Neural progenitor cell (in vitro differentiated cells): ENCODE results near the gene FIBP. TPM values are rescaled to one million over a fixed set of nuclear protein-coding genes. Genes with fewer than 3 reads are reported as not detected.
"Not testable (repeated sequence)": the region's sequence is repeated elsewhere in the genome, so short reads cannot be mapped to it uniquely, and the experiment has no call there.

Experiments used
- DNase-seq: peaks from one replicate; pipeline ENCODE4 v3.0.0-alpha.2; 2016; ENCODE audit warnings: low spot score
- H2AFZ ChIP-seq: fragments of 200-600 bp; sonication (generic); replicated peaks from 2 replicates; pipeline ENCODE4 v1.6.1; 2016; ENCODE audit warnings: antibody characterized with exemption
- H3F3A ChIP-seq: fragments of 200-600 bp; sonication (generic); 2 replicates; pipeline ENCODE4 v1.6.1; 2016; ENCODE audit warnings: antibody characterized with exemption, low read depth
- H3K27ac ChIP-seq: fragments of 200-600 bp; sonication (generic); 2 replicates; pipeline ENCODE4 v1.5.1; 2016; ENCODE audit warnings: mild to moderate bottlenecking
- H3K27me3 ChIP-seq: fragments of 200-600 bp; sonication (generic); 2 replicates; pipeline ENCODE4 v1.6.1; 2016; ENCODE audit warnings: mild to moderate bottlenecking, moderate library complexity
- H3K36me3 ChIP-seq: fragments of 200-600 bp; sonication (generic); 2 replicates; pipeline ENCODE4 v1.5.1; 2016
- H3K4me1 ChIP-seq: fragments of 200-600 bp; sonication (generic); 2 replicates; pipeline ENCODE4 v1.6.1; 2016; ENCODE audit warnings: mixed run types
- H3K4me2 ChIP-seq: fragments of 200-600 bp; sonication (generic); 2 replicates; pipeline ENCODE4 v1.6.1; 2016
- H3K4me3 ChIP-seq: fragments of 200-600 bp; sonication (generic); 2 replicates; pipeline ENCODE4 v1.5.1; 2016
- H3K79me2 ChIP-seq: fragments of 200-600 bp; sonication (generic); 2 replicates; pipeline ENCODE4 v1.6.1; 2016; ENCODE audit warnings: low read depth
- H3K9ac ChIP-seq: fragments of 200-600 bp; sonication (generic); 2 replicates; pipeline ENCODE4 v1.6.1; 2016
- H3K9me3 ChIP-seq: fragments of 200-600 bp; sonication (generic); 2 replicates; pipeline ENCODE4 v1.5.1; 2016; ENCODE audit warnings: low read depth
- H4K20me1 ChIP-seq: fragments of 200-600 bp; sonication (generic); 2 replicates; pipeline ENCODE4 v1.6.1; 2016; ENCODE audit warnings: low read depth
- H3K27ac Mint-ChIP-seq: 3 replicates; pipeline ENCODE4 v1.8.0; 2021; ENCODE audit warnings: mixed read lengths
- H3K27me3 Mint-ChIP-seq: 2 replicates; pipeline ENCODE4 v1.8.0; 2022; ENCODE audit warnings: low read depth, mild to moderate bottlenecking, inconsistent platforms, moderate library complexity, mixed read lengths; ENCODE audit not compliant: insufficient read depth
- H3K36me3 Mint-ChIP-seq: 3 replicates; pipeline ENCODE4 v1.8.0; 2021; ENCODE audit warnings: mixed read lengths
- H3K4me1 Mint-ChIP-seq: 3 replicates; pipeline ENCODE4 v1.8.0; 2021; ENCODE audit warnings: mixed read lengths
- H3K4me3 Mint-ChIP-seq: 3 replicates; pipeline ENCODE4 v1.8.0; 2021; ENCODE audit warnings: mild to moderate bottlenecking, moderate library complexity, mixed read lengths
- H3K9me3 Mint-ChIP-seq: 3 replicates; pipeline ENCODE4 v1.8.0; 2020; ENCODE audit warnings: mixed read lengths
- EZH2 ChIP-seq: fragments of 200-600 bp; sonication (generic); IDR thresholded peaks from 2 replicates; pipeline ENCODE4 v1.6.1; 2017; ENCODE audit warnings: antibody characterized with exemption, mild to moderate bottlenecking, moderate library complexity
- EZH2phosphoT487 ChIP-seq: fragments of 200-600 bp; sonication (generic); IDR thresholded peaks from 2 replicates; pipeline ENCODE4 v1.6.1; 2017; ENCODE audit warnings: antibody characterized with exemption
- total RNA-seq: library from RNA; depleted of rRNA; stranded (reverse); fragments of >200 nt; gene quantifications from 2 replicates; pipeline ENCODE4 v1.2.3, GENCODE V29; 2015; ENCODE audit warnings: low replicate concordance
- TF ChIP-seq, protein P1 (sequence below): fragments of 200-600 bp; sonication (generic); IDR thresholded peaks from 2 replicates; pipeline ENCODE4 v1.5.1; 2017; ENCODE audit warnings: antibody characterized with exemption, mild to moderate bottlenecking

Gene FIBP
- total RNA-seq, 1 donor from 2014 or later = 92.1 TPM

DNA sequence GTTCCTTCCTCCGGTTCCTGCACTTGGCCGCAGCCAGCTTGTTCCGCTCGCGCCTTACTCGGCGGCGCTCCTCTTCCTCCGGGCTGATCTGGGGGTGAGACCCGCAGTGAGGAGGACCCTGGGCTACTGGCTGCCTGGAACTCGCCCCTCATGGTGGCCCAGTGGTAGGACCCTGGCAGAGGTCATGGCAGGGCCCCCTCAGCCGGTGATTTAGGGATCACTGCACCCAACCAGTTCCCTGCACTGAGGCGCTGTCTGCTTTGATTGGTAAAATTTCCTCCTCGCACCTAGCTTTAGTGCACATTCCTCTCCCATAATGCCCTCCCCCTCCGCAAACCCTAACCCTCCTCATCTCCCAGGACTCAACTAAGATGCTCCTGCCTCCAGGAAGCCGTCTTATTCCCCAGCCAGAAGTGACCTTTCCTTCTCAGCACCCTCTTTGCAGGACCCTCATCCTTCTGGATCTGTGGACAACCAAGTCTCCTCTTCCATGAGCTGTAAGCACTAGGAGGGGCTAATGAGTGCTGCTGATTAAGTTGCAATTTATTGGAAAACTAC, 5.8 kb upstream of the FIBP start:
- Histone ChIP-seq H3K9me3 (no peaks in the 10 kb centered on the region), H4K20me1 (peaks cover 14% of the 10 kb centered on the region), H3K4me2 (no peak overlapping the region), H3K4me1 (peaks cover 17% of the 10 kb centered on the region), H2AFZ (no peak overlapping the region), H3F3A (peaks cover 30% of the 10 kb centered on the region), H3K27me3 (peaks cover 44% of the 10 kb centered on the region), H3K4me3 (no peak overlapping the region), H3K27ac (no peak overlapping the region), H3K79me2 (peaks cover 14% of the 10 kb centered on the region), H3K9ac (no peak overlapping the region), H3K36me3 (no peaks in the 10 kb centered on the region)
- H3K4me3 Mint-ChIP-seq = peak overlapping the region; percentile 39
- TF ChIP-seq, protein P1, sequence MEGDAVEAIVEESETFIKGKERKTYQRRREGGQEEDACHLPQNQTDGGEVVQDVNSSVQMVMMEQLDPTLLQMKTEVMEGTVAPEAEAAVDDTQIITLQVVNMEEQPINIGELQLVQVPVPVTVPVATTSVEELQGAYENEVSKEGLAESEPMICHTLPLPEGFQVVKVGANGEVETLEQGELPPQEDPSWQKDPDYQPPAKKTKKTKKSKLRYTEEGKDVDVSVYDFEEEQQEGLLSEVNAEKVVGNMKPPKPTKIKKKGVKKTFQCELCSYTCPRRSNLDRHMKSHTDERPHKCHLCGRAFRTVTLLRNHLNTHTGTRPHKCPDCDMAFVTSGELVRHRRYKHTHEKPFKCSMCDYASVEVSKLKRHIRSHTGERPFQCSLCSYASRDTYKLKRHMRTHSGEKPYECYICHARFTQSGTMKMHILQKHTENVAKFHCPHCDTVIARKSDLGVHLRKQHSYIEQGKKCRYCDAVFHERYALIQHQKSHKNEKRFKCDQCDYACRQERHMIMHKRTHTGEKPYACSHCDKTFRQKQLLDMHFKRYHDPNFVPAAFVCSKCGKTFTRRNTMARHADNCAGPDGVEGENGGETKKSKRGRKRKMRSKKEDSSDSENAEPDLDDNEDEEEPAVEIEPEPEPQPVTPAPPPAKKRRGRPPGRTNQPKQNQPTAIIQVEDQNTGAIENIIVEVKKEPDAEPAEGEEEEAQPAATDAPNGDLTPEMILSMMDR = no peak
- TF ChIP-seq EZH2 (no peak), EZH2phosphoT487 (no peak)
- no peak for DNase-seq
- H3K27ac Mint-ChIP-seq = no peak overlapping the region
- peaks cover 32% of the 10 kb centered on the region for H3K4me1 Mint-ChIP-seq
- no peaks in the 10 kb centered on the region for H3K36me3 Mint-ChIP-seq
- no peaks in the 10 kb centered on the region for H3K9me3 Mint-ChIP-seq
- peaks cover 24% of the 10 kb centered on the region for H3K27me3 Mint-ChIP-seq

DNA sequence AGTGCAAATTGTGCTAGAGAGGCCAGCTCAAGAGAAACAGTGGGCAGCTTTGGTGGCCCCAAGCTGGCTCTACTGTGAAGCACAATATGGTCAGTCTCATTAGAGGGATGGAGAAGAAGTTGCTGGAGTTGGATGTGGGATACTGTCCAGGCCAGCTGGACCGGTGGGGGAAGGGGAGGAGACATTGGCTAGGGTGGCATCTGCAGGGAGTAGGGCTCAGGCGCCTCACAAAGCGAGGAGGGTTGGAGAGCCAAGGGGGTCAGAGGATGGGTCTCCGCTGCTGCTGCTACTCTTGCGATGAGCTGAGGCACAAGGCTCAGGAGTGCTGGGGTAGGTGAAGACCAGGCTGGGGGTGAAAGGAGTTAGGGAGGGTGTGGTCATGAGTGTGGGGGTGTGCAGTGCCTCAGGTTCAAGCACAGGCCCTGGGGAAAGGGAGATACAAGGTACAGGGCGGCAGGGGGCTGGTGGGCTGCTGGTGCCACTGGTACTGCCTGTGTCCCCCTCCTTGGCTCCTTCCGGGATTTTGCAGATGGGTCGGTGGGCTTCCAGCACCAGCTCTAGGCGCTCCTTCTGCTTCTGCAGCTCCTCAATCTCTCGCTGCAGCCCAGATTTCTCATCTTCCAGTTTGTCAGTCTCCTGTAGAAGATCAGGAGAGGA, 4.5 kb upstream of the FIBP start:
- peaks cover 38% of the 10 kb centered on the region for H3K4me1 Mint-ChIP-seq
- peak overlapping the region; percentile 5 for H3K4me2 ChIP-seq
- peaks cover 37% of the 10 kb centered on the region for H3F3A ChIP-seq
- peaks cover 15% of the 10 kb centered on the region for H3K27me3 Mint-ChIP-seq
- H3K36me3 Mint-ChIP-seq = no peaks in the 10 kb centered on the region
- no peaks in the 10 kb centered on the region for H3K9me3 Mint-ChIP-seq
- H3K36me3 ChIP-seq = no peaks in the 10 kb centered on the region
- no peak for DNase-seq
- H3K27me3 ChIP-seq = peaks cover 36% of the 10 kb centered on the region
- H3K4me3 ChIP-seq = no peak overlapping the region
- H3K4me3 Mint-ChIP-seq = peak overlapping the region; percentile 86
- peaks cover 14% of the 10 kb centered on the region for H3K79me2 ChIP-seq
- H4K20me1 ChIP-seq = peaks cover 14% of the 10 kb centered on the region
- peak overlapping the region; percentile 16 for H3K27ac Mint-ChIP-seq
- no peak overlapping the region for H3K9ac ChIP-seq
- H3K27ac ChIP-seq = no peak overlapping the region
- no peak overlapping the region for H2AFZ ChIP-seq
- TF ChIP-seq EZH2phosphoT487 = no peak
- no peak for TF ChIP-seq EZH2
- TF ChIP-seq, protein P1 = no peak
- peaks cover 17% of the 10 kb centered on the region for H3K4me1 ChIP-seq
- H3K9me3 ChIP-seq = no peaks in the 10 kb centered on the region

DNA sequence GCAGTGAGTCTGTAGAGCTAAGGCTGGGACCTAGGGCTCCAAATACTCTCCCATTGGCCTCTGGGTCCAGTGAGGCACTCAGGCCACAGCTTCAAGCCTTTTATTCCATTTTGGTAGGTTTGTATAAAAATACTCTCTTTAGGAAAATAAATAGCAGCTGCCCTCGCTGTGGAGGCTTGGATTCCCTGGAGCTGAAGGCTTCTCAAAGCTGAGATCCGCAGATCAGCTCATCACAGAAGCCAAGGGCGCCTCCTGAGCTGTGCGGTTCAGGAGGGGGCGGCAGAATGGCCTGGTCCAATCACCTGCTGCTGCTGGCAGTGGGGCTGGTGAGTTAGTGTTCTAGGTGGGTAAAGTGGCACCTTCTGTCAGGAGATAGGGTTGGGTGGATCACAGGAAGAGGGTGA, 3.9 kb upstream of the FIBP start:
- not testable (repeated sequence) for H3K9me3 Mint-ChIP-seq, H3K36me3 ChIP-seq, H3K9ac ChIP-seq, H3K27ac ChIP-seq, DNase-seq, H2AFZ ChIP-seq, H3K36me3 Mint-ChIP-seq, H3K27ac Mint-ChIP-seq, H3K9me3 ChIP-seq
- Histone ChIP-seq H3K27me3 (peaks cover 29% of the 10 kb centered on the region), H3F3A (peaks cover 44% of the 10 kb centered on the region), H3K4me3 (peak overlapping the region; percentile 66), H3K79me2 (peaks cover 21% of the 10 kb centered on the region), H3K4me2 (peak overlapping the region; percentile 91), H4K20me1 (peaks cover 14% of the 10 kb centered on the region), H3K4me1 (peaks cover 23% of the 10 kb centered on the region)
- Mint-ChIP-seq H3K4me3 (peak overlapping the region; percentile 86), H3K27me3 (peaks cover 12% of the 10 kb centered on the region), H3K4me1 (peaks cover 44% of the 10 kb centered on the region)
